ENCODE data around the gene SYNDIG1L.

DNA sequence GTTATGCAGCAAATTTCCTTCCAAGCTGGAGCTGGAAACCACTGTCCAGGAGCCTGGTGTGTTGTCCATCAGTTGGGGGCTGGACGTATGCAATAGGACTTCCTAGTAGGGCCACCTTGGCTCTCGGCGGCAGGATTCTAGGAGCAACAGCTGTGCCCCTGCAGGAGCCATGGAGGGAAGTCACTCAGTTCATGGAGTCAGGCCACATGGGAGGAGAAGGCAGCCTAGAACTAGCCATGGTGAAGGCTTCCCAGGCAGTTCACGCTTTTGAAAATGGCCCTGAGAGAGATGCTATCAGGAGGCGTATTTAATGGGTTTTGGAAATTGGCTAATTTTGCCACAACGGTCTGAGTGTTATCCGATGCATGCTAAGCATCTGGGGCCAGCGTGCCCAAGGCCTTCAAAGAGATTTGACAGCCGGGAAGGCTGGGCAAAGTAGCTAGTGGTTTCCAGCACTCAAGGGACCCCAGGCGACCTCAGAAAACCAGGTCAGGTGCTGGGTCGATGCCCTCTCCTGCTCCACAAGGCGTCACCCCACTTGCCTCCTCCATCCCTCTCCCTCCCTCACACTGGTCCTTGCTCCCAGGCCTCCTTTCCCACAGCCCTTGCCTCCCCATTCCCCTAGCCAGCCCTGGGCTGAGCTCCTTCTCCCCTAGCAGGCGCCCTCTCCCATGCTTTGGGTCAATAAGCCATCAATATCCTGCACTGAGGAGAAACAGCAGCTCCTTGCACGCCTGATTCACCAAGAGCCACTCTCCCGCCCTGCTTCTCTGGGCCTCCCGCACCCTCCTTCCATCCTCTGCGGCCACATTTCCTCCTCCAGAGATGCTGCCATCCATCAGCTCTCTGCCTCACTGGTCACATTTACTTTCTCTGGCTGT lies 30.9 kb upstream of the SYNDIG1L start:
- TF ChIP-seq EZH2 (IDR thresholded peaks at IDR 0.05; ENCODE audit: borderline replicate concordance, low read depth, low read length, severe bottlenecking), result no peak
- TF ChIP-seq, protein P1, sequence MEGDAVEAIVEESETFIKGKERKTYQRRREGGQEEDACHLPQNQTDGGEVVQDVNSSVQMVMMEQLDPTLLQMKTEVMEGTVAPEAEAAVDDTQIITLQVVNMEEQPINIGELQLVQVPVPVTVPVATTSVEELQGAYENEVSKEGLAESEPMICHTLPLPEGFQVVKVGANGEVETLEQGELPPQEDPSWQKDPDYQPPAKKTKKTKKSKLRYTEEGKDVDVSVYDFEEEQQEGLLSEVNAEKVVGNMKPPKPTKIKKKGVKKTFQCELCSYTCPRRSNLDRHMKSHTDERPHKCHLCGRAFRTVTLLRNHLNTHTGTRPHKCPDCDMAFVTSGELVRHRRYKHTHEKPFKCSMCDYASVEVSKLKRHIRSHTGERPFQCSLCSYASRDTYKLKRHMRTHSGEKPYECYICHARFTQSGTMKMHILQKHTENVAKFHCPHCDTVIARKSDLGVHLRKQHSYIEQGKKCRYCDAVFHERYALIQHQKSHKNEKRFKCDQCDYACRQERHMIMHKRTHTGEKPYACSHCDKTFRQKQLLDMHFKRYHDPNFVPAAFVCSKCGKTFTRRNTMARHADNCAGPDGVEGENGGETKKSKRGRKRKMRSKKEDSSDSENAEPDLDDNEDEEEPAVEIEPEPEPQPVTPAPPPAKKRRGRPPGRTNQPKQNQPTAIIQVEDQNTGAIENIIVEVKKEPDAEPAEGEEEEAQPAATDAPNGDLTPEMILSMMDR (IDR thresholded peaks at IDR 0.05; ENCODE audit: extremely low read depth in 1 of 2, insufficient read depth in 1 of 2, low read depth in 1 of 2, low read length in 2 of 2), result no peak
- no peak for TF ChIP-seq POLR2A (IDR thresholded peaks at IDR 0.05; ENCODE audit: low read depth, low read length)
- no peak for TF ChIP-seq JUN (IDR thresholded peaks at IDR 0.05; ENCODE audit: borderline replicate concordance, insufficient read depth, insufficient read length, low read depth)
- TF ChIP-seq POLR2AphosphoS5 (IDR thresholded peaks at IDR 0.05; ENCODE audit: insufficient read depth, low read depth, low read length), result no peak
- TF ChIP-seq, protein P2, sequence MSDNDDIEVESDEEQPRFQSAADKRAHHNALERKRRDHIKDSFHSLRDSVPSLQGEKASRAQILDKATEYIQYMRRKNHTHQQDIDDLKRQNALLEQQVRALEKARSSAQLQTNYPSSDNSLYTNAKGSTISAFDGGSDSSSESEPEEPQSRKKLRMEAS (IDR thresholded peaks at IDR 0.05; ENCODE audit: insufficient read depth, insufficient read length), result no peak
- no peak for TF ChIP-seq MYC (IDR thresholded peaks at IDR 0.05; ENCODE audit: low read depth, low read length)
